Activated CD8-positive, alpha-beta T cell treated with anti-CD3 and anti-CD28 coated beads for 36 hours (primary cell): ENCODE results near the gene IFI44. TPM values are rescaled to one million over a fixed set of nuclear protein-coding genes. Genes with fewer than 3 reads are reported as not detected.

Experiments used
- ATAC-seq: fragments of 200-7000 bp; cut with Tn5 transposase; one replicate; pipeline ENCODE4 v1.10.0; 2021; ENCODE audit warnings: mild to moderate bottlenecking, moderate library complexity
- CTCF ChIA-PET: fragments of 350-600 bp; sonication (Branson Sonifier 250); formaldehyde crosslinking; loops from one replicate; lab custom pipeline; 2021; ENCODE audit warnings: antibody characterized with exemption; lab: Charles Lee
- POLR2A ChIA-PET: fragments of 350-600 bp; sonication (Branson Sonifier 250); formaldehyde crosslinking; loops from one replicate; lab custom pipeline; 2021; ENCODE audit warnings: antibody characterized with exemption; lab: Charles Lee
- DNase-seq: peaks from one replicate; pipeline ENCODE4 v3.0.0-alpha.2; 2020
- H3K27ac Mint-ChIP-seq: one replicate; pipeline ENCODE4 v1.8.0; 2021; ENCODE audit warnings: mild to moderate bottlenecking, mixed read lengths
- H3K27me3 Mint-ChIP-seq: one replicate; pipeline ENCODE4 v1.8.0; 2021; ENCODE audit warnings: mixed read lengths
- H3K36me3 Mint-ChIP-seq: one replicate; pipeline ENCODE4 v1.8.0; 2021; ENCODE audit warnings: low read depth, mixed read lengths
- H3K4me1 Mint-ChIP-seq: one replicate; pipeline ENCODE4 v1.8.0; 2021; ENCODE audit warnings: low read depth, mixed read lengths
- H3K4me3 Mint-ChIP-seq: one replicate; pipeline ENCODE4 v1.8.0; 2021; ENCODE audit warnings: mild to moderate bottlenecking, moderate library complexity, mixed read lengths
- H3K9me3 Mint-ChIP-seq: one replicate; pipeline ENCODE4 v1.8.0; 2021; ENCODE audit warnings: mixed read lengths
- intact Hi-C: fragments of 100-400 bp; cut with micrococcal nuclease; formaldehyde crosslinking; loops from one replicate; pipeline ENCODE4 v1.10.0; 2022
- total RNA-seq, 2 experiments: library from RNA; stranded (reverse); gene quantifications; one replicate each; pipeline ENCODE4 v1.2.3, GENCODE V29; 2021
- TF ChIP-seq, protein P1 (sequence below): fragments of 200-600 bp; IDR thresholded peaks from one replicate; pipeline ENCODE4 v1.8.0; 2022; ENCODE audit warnings: antibody characterized with exemption, mild to moderate bottlenecking

IFI44 gene
- total RNA-seq, 2 experiments from 2014 or later, result 37.2 to 38.4 TPM

DNA sequence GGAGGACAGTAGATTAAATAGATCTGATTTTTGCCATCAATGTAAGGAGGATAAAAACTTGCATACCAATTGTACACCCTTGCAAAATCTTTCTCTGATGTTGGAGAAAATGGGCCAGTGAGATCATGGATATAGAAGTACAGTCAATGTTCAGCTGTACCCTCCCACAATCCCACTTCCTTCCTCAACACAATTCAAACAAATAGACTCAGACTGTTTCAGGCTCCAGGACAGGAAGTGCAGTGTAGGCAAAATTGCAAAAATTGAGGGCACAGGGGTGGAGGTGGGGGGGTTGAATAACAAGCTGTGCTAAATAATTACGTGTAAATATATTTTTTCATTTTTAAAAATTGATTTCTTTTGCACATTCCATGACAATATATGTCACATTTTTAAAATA is 3.9 kb upstream of the IFI44 start:
- peaks cover 46% of the 10 kb centered on the region for H3K36me3 Mint-ChIP-seq
- peaks cover 42% of the 10 kb centered on the region for H3K4me1 Mint-ChIP-seq
- ChIA-PET POLR2A (interaction anchor here (1.7 kb wide), 1 partner anchor 12 kb away, joined by 3 read pairs; no protein-coding TSS in a partner anchor), CTCF (interaction anchor here (2.4 kb wide), 1 partner anchor 28 kb away, joined by 8 read pairs; no protein-coding TSS in a partner anchor)
- TF ChIP-seq, protein P1, sequence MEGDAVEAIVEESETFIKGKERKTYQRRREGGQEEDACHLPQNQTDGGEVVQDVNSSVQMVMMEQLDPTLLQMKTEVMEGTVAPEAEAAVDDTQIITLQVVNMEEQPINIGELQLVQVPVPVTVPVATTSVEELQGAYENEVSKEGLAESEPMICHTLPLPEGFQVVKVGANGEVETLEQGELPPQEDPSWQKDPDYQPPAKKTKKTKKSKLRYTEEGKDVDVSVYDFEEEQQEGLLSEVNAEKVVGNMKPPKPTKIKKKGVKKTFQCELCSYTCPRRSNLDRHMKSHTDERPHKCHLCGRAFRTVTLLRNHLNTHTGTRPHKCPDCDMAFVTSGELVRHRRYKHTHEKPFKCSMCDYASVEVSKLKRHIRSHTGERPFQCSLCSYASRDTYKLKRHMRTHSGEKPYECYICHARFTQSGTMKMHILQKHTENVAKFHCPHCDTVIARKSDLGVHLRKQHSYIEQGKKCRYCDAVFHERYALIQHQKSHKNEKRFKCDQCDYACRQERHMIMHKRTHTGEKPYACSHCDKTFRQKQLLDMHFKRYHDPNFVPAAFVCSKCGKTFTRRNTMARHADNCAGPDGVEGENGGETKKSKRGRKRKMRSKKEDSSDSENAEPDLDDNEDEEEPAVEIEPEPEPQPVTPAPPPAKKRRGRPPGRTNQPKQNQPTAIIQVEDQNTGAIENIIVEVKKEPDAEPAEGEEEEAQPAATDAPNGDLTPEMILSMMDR, result no peak
- ATAC-seq (no peak), DNase-seq (no peak)
- peaks cover 25% of the 10 kb centered on the region for H3K9me3 Mint-ChIP-seq
- intact Hi-C loops, result no loop called here
- H3K27ac Mint-ChIP-seq, result peak overlapping the region; percentile 35
- H3K4me3 Mint-ChIP-seq, result no peak overlapping the region
- H3K27me3 Mint-ChIP-seq, result no peaks in the 10 kb centered on the region

DNA sequence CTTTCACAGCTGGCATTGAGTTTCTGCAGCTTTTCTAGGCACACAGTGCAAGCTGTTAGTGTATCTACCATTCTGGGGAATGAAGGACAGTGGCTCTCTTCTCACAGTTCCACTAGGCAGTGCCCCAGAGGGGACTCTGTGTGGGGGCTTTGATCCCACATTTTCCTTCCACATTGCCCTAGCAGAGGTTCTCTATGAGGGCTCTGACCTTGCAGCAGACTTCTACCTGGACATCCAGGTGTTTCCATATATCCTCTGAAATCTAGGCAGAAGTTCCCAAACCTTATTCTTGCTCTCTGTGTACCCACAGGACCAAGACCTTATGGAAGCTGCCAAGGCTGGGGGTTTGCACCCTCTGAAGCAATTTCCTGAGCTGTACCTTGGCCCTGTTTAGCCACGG is 2.4 kb upstream of the IFI44 start:
- TF ChIP-seq, protein P1, result no peak
- ChIA-PET POLR2A (interaction anchor here (1.0 to 1.7 kb wide), 2 partner anchors 13 to 29 kb away, joined by 3 read pairs; no protein-coding TSS in a partner anchor), CTCF (interaction anchor here (1.1 to 2.4 kb wide), 2 partner anchors 9 to 30 kb away, joined by 4 to 8 read pairs; no protein-coding TSS in a partner anchor)
- intact Hi-C loops, result no loop called here
- H3K27ac Mint-ChIP-seq, result no peak overlapping the region
- no peak for DNase-seq
- ATAC-seq, result no peak
- peaks cover 49% of the 10 kb centered on the region for H3K4me1 Mint-ChIP-seq
- peaks cover 37% of the 10 kb centered on the region for H3K36me3 Mint-ChIP-seq
- H3K9me3 Mint-ChIP-seq, result peaks cover 25% of the 10 kb centered on the region
- H3K27me3 Mint-ChIP-seq, result no peaks in the 10 kb centered on the region
- H3K4me3 Mint-ChIP-seq, result no peak overlapping the region

DNA sequence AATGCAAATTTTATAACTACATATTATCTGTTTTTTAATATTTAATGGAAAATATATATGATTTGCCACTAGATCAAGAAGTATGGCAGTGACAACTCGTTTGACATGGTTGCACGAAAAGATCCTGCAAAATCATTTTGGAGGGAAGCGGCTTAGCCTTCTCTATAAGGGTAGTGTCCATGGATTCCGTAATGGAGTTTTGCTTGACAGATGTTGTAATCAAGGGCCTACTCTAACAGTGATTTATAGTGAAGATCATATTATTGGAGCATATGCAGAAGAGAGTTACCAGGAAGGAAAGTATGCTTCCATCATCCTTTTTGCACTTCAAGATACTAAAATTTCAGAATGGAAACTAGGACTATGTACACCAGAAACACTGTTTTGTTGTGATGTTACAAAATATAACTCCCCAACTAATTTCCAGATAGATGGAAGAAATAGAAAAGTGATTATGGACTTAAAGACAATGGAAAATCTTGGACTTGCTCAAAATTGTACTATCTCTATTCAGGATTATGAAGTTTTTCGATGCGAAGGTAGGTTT is 556 bp downstream of the IFI44 start:
- TF ChIP-seq, protein P1, result no peak
- Mint-ChIP-seq H3K9me3 (peaks cover 20% of the 10 kb centered on the region), H3K4me1 (peaks cover 49% of the 10 kb centered on the region), H3K36me3 (peaks cover 28% of the 10 kb centered on the region), H3K27ac (peak overlapping the region; percentile 86), H3K27me3 (no peaks in the 10 kb centered on the region), H3K4me3 (peak overlapping the region; percentile 86)
- peak; percentile 34 for ATAC-seq
- DNase-seq, result no peak
- POLR2A ChIA-PET, result interaction anchor here (0.5 to 1.0 kb wide), 3 partner anchors 14 to 30 kb away, joined by 3 read pairs; partner anchors contain the start of gene IFI44L
- intact Hi-C loops, result no loop called here
- CTCF ChIA-PET, result interaction anchor here (1.1 to 1.4 kb wide), 4 partner anchors 24 to 33 kb away, joined by 5 to 8 read pairs (median 6); partner anchors contain the start of gene IFI44L

DNA sequence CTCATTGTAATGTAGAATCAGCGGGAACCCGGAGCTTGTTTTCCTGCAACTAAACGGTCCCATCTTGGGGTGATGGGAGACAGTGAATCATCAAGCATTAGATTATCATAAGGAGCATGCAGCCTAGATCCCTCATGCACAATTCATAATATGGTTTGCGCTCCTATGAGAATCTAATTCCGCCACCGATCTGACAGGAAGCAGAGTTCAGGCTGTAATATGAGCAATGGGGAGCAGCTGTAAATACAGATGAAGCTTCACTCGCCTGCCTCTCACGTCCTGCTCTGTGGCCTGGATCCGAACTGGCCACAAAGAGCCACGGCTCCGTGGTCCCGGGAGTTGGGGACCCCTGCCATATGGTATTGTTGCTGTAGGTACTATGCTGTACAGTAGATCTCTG is 1.6 kb downstream of the IFI44 start:
- peak overlapping the region; percentile 86 for H3K4me3 Mint-ChIP-seq
- H3K4me1 Mint-ChIP-seq, result peaks cover 41% of the 10 kb centered on the region
- peak overlapping the region; percentile 86 for H3K27ac Mint-ChIP-seq
- peaks cover 27% of the 10 kb centered on the region for H3K36me3 Mint-ChIP-seq
- no peaks in the 10 kb centered on the region for H3K27me3 Mint-ChIP-seq
- DNase-seq (peak; percentile 23), ATAC-seq (peak; percentile 40)
- POLR2A ChIA-PET, result no interaction called here
- TF ChIP-seq, protein P1, result no peak
- intact Hi-C loops, result no loop called here
- CTCF ChIA-PET, result interaction anchor here (0.7 to 1.0 kb wide), 3 partner anchors 25 to 48 kb away, joined by 3 to 6 read pairs (median 3); no protein-coding TSS in a partner anchor
- H3K9me3 Mint-ChIP-seq, result peaks cover 17% of the 10 kb centered on the region

DNA sequence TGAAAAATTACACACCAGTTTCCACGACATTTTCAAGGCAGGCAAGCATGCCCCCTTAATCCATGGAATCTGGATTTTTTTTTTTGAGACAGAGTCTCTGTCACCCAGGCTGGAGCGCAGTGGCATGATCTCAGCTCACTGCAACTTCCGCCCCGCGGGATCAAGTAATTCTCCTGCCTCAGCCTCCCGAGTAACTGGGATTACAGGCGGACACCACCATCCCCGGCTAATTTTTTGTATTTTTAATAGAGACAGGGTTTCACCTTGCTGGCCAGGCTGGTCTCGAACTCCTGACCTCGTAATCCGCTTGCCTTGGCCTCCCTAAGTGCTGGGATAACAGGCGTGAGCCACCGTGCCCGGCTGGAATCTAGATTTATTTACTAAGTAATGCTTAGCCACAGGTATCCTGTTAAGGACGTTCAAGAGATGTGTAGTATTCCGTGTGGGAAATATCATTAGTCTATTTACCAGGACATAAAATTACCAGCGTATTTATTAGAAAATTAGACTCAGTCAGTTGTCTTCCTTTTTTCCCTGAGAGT is 2.5 kb downstream of the IFI44 start:
- H3K27me3 Mint-ChIP-seq, result no peaks in the 10 kb centered on the region
- ATAC-seq, result no peak
- no peak overlapping the region for H3K27ac Mint-ChIP-seq
- ChIA-PET CTCF (no interaction called here), POLR2A (no interaction called here)
- H3K9me3 Mint-ChIP-seq, result peaks cover 13% of the 10 kb centered on the region
- TF ChIP-seq, protein P1, result no peak
- no peak for DNase-seq
- peaks cover 32% of the 10 kb centered on the region for H3K4me1 Mint-ChIP-seq
- peak overlapping the region; percentile 86 for H3K4me3 Mint-ChIP-seq
- intact Hi-C loops, result no loop called here
- peaks cover 21% of the 10 kb centered on the region for H3K36me3 Mint-ChIP-seq
